ENCODE measurements around the gene RAPGEF2. TPM values are rescaled to one million over a fixed set of nuclear protein-coding genes. Genes with fewer than 3 reads are reported as not detected.

RAPGEF2 gene
- total and polyA plus RNA-seq, 2 donors (not counting 3 experiments of a cell fraction or from before 2014, with no cell fraction given): 28.7 to 55.2 TPM

DNA sequence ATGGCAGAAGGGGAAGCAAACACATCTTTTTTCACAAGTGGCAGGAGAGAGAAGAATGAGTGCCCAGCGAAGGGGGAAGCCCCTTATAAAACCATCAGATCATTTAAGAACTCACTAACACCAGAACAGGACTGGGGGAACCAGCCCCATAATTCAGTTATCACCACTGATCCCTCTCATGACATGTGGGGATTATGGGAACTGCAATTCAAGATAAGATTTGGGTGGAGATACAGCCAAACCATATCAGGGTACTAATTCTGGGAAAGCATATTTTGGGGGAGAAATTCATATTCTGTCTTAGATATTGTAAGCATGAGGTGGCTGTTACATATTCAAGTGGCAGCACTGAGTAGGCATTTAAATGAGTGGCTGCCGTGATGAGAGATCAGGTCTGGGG lies 87.8 kb downstream of the RAPGEF2 start:
- H3K27ac ChIP-seq (ENCODE audit: insufficient read depth, low read depth, low read length): no peak overlapping the region
- H4K20me1 ChIP-seq (replicated peaks; ENCODE audit: control insufficient read depth, extremely low read depth, insufficient read depth, low read length): no peaks in the 10 kb centered on the region
- dilution Hi-C loops (cut with MboI; ENCODE audit: extremely low pct_ligation_motif_present, low sequenced_read_pairs) (no loop called here), intact Hi-C loops (cut with micrococcal nuclease) (loop anchor here (5.0 kb wide), 1 partner anchor 468 kb away; the partner anchor contains the start of gene PPID)
- H3K36me3 ChIP-seq (ENCODE audit: control insufficient read depth in 2 of 2, extremely low read depth in 1 of 2, insufficient read depth in 2 of 2, low read length in 2 of 2): no peaks in the 10 kb centered on the region
- H2AFZ ChIP-seq (ENCODE audit: low read depth, low read length): no peak overlapping the region
- H3K9me3 ChIP-seq (replicated peaks; ENCODE audit: control insufficient read depth, insufficient read depth, low read length): no peaks in the 10 kb centered on the region
- ChIA-PET CTCF (interaction anchor here (1.0 to 6.2 kb wide), 3 partner anchors 12 to 333 kb away, joined by 3 to 35 read pairs (median 34); no protein-coding TSS in a partner anchor), POLR2A (no interaction called here)
- BruUV-seq (replicated peaks): no TSS peak
- H3K4me1 ChIP-seq (ENCODE audit: control insufficient read depth, extremely low read depth, insufficient read depth, low read length): peaks cover 21% of the 10 kb centered on the region
- no peak overlapping the region for H3K4me3 ChIP-seq (replicated peaks in 1 of 3; ENCODE audit: insufficient read depth in 1 of 3, low read depth in 1 of 3, low read length in 3 of 3)
- peaks cover 10% of the 10 kb centered on the region for H3K79me2 ChIP-seq (ENCODE audit: control insufficient read depth, insufficient read depth, low read length)
- H3K4me2 ChIP-seq (ENCODE audit: insufficient read depth, low read length): no peak overlapping the region
- FAIRE-seq (no peak), DNase-seq (ENCODE audit: low read depth, low spot score) (no peak)
- H3K9ac ChIP-seq (replicated peaks; ENCODE audit: extremely low read depth, insufficient read depth, low read length): no peak overlapping the region
- no peaks in the 10 kb centered on the region for H3K27me3 ChIP-seq (ENCODE audit: control insufficient read depth in 2 of 2, insufficient read depth in 2 of 2, low read length in 2 of 2)
- TF ChIP-seq GATA2 (IDR thresholded peaks at IDR 0.05; ENCODE audit: insufficient read depth, insufficient read length, low read depth, low read length): no peak
- TF ChIP-seq JUN (IDR thresholded peaks at IDR 0.05; ENCODE audit: borderline replicate concordance, insufficient read depth, insufficient read length, low read depth): no peak
- TF ChIP-seq POLR2AphosphoS5 (IDR thresholded peaks at IDR 0.05; ENCODE audit: insufficient read depth, low read depth, low read length): no peak
- no peak for TF ChIP-seq MYC (IDR thresholded peaks at IDR 0.05; ENCODE audit: low read depth, low read length)
- TF ChIP-seq FOS (IDR thresholded peaks at IDR 0.05; ENCODE audit: borderline replicate concordance, insufficient read depth, low read length): no peak
- no peak for TF ChIP-seq POLR2A (IDR thresholded peaks at IDR 0.05; ENCODE audit: low read depth, low read length)
- TF ChIP-seq, protein P1, sequence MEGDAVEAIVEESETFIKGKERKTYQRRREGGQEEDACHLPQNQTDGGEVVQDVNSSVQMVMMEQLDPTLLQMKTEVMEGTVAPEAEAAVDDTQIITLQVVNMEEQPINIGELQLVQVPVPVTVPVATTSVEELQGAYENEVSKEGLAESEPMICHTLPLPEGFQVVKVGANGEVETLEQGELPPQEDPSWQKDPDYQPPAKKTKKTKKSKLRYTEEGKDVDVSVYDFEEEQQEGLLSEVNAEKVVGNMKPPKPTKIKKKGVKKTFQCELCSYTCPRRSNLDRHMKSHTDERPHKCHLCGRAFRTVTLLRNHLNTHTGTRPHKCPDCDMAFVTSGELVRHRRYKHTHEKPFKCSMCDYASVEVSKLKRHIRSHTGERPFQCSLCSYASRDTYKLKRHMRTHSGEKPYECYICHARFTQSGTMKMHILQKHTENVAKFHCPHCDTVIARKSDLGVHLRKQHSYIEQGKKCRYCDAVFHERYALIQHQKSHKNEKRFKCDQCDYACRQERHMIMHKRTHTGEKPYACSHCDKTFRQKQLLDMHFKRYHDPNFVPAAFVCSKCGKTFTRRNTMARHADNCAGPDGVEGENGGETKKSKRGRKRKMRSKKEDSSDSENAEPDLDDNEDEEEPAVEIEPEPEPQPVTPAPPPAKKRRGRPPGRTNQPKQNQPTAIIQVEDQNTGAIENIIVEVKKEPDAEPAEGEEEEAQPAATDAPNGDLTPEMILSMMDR (IDR thresholded peaks at IDR 0.05; ENCODE audit: extremely low read depth in 1 of 2, insufficient read depth in 1 of 2, low read depth in 1 of 2, low read length in 2 of 2): no peak
- TF ChIP-seq, protein P2, sequence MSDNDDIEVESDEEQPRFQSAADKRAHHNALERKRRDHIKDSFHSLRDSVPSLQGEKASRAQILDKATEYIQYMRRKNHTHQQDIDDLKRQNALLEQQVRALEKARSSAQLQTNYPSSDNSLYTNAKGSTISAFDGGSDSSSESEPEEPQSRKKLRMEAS (IDR thresholded peaks at IDR 0.05; ENCODE audit: insufficient read depth, insufficient read length): no peak
- no peak for TF ChIP-seq EZH2 (IDR thresholded peaks at IDR 0.05; ENCODE audit: borderline replicate concordance, low read depth, low read length, severe bottlenecking)
- no peaks in the 10 kb centered on the region for H3K9me1 ChIP-seq (replicated peaks; ENCODE audit: control insufficient read depth, extremely low read depth, insufficient read depth, low read length)
